Raji (cell line): ENCODE results near the gene ARFIP1.

Source experiments
- POLR2A ChIP-seq: IDR thresholded peaks from 2 replicates; pipeline ENCODE4 v1.6.1; 2011; ENCODE audit warnings: low read depth, low read length, control low read depth; ENCODE audit not compliant: insufficient read depth

The ARFIP1 gene

DNA sequence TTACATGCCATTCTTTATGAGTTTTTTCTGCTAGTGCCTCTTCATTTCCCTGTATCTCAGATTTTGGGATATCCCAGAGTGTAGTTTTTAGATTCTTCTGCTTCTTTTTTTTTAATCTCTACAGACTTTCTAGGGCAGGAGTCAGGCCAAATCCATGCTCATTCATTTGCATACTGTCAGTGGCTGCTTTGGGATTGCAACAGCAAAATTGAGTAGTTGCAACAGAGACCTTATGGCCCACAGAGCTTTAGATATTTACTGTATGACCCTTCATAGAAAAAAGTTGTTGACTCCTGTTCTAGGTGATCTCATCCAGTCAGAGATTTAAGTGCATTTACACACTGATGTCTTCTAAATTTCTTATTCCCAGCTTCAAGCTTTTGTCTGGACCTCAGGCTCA is 35.3 kb downstream of the ARFIP1 start:
- TF ChIP-seq POLR2A: no peak

DNA sequence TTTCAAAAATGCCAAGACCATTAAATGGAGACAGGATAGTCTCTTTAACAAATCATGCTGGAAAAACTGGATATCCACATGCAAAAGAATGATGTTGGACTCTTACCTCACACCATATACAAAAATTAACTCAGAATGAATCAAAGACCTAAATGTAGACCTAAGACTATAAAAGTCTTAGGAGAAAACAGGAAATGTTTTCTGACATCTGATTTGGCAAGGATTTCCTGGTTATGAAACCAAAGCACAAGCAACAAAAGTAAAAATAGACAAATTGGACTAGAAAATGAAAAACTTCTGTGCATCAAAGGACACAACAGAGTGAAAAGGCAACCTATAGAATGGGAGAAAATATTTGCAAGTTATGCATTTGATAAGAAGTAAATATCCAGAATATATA is 37.6 kb downstream of the ARFIP1 start:
- no peak for TF ChIP-seq POLR2A

GRCh38 chr4:152819026-152819645 is 39.4 kb downstream of the ARFIP1 start:
- no peak for TF ChIP-seq POLR2A

- no peak for TF ChIP-seq POLR2A
These were observed 40.3 kb downstream of the ARFIP1 start for GRCh38 chr4:152820073-152820472.

DNA sequence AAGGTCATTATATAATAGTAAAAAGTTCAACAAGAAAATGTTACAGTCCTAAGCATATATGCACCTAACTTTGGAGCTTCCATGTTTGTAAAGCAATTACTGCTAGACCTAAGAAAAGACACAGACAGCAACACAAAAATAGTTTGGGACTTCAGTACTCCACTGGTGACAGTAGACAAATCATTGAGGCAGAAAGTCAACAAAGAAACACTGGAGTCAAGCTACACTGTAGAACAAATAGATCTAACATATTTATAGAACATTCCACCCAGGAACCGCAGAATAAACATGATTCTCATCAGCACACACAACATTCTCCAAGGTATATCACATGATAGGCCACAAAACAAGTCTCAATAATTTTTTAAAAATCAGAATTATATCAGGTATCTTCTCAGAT is 42.6 kb downstream of the ARFIP1 start:
- no peak for TF ChIP-seq POLR2A

DNA sequence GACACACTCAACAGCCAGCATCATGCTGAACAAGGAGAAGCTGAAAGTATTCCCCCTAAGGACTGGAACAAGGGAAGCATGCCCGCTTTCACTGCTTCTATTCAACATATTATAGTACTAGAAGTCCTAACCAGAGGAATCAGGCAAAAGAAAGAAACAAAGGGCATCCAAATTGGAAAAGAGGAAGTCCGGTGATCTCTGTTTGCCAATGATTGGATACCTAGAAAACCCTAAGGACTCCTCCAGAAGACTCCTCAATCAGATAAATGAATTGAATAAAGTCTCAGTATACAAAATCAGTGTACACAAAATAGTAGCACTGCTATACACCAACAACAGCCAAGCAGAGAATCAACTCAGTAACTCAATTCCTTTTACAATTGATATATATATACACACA is 44.8 kb downstream of the ARFIP1 start:
- TF ChIP-seq POLR2A: no peak

DNA sequence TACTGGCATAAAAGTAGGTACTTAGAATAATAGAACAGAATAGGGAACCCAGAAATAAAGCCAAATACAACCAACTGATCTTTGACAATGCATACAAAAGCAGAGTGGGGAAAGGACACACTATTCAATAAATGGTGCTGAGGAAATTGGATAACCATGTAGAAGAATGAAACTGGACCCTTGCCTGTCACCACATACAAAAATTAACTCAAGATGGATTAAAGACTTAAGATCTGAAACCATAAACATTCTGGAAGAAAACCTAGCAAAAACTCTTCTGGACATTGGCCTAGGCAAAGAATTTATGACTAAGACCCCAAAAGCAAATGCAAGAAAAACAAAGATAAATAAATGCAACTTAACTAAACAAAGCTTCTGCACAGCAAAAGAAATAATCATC is 45.6 kb downstream of the ARFIP1 start:
- TF ChIP-seq POLR2A: no peak

GRCh38 chr4:152828122-152828521 is 48.4 kb downstream of the ARFIP1 start:
- TF ChIP-seq POLR2A: no peak

DNA sequence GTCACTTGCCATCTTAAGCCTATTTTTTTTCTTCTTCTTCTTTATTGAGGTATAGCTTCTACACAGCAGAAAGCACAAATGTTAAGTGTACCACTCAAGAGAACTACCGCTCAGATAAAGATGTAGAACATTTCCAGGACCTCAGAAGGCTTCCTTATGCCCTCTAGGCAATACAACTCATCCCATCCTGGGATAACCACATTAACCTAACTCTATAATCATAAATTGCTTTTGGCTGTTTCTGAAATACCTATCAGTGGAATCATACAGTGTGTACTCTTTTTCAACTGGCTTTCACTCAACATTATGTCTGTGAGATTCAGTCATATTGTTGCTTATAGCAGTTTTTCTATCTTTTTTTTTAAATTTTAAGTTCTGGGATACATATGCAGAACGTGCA is 51.7 kb downstream of the ARFIP1 start:
- TF ChIP-seq POLR2A: no peak

- TF ChIP-seq POLR2A: no peak
These were observed 57.2 kb downstream of the ARFIP1 start for GRCh38 chr4:152836936-152837335.

- no peak for TF ChIP-seq POLR2A
These were observed 63.8 kb downstream of the ARFIP1 start for GRCh38 chr4:152843481-152844090.

DNA sequence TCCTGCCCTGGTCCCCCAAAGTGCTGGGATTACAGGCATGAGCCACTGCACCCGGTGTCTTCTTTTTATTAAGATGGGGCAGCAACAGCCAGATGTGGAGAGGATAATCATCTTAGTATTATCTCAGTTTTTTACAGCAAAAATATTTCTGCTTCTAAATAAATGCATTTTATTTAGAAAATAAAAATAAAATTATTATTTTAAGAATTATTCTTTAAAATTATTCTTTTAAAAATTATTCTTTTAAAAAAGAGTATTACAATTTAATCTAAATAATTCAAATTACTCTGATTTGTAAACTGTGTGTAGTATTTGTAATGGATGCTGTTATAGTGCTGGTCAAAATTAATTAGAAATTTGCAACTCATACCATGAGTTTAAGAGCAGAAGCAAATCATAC is 67.6 kb downstream of the ARFIP1 start:
- no peak for TF ChIP-seq POLR2A

DNA sequence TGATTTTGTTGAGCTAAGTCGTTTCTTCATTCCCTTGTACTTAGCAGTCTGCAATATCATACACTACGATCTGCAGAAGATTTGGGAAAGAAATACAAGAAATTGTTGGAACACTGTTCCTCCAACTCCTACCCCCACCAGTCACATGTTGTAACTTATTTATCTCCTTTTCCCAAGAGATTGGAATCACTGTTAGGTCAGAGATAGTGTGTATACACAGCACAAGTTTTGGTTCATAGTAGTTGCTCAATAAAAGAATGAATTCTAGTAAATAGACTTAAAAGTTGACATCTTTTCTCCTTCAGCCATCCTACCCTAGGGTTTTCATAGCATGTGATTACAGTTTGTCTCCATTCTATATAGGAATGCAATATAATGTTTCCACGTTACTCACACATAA is 68.8 kb downstream of the ARFIP1 start:
- no peak for TF ChIP-seq POLR2A

DNA sequence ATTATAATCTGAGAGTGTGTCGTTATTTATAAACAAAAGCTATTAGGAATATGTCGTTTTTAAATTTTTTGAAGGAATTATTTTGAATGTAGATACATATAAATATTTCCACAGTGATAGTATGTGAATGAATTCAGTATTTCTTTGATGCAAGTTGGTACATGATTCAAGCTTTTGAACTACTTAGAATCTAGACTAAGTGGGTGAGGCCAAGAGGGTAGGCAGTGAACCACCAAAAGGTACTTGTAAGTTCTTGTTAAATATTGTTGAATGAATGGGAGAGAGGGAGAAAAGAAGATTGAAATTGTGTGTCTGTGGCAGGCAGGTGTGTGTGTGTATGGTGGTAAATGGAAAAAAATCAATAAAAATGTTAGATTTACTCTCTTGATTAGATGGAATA is 69.6 kb downstream of the ARFIP1 start:
- TF ChIP-seq POLR2A: no peak

- no peak for TF ChIP-seq POLR2A
These were observed 70.6 kb downstream of the ARFIP1 start for GRCh38 chr4:152850377-152850776.

GRCh38 chr4:152851226-152851625 is 71.5 kb downstream of the ARFIP1 start:
- TF ChIP-seq POLR2A: no peak

DNA sequence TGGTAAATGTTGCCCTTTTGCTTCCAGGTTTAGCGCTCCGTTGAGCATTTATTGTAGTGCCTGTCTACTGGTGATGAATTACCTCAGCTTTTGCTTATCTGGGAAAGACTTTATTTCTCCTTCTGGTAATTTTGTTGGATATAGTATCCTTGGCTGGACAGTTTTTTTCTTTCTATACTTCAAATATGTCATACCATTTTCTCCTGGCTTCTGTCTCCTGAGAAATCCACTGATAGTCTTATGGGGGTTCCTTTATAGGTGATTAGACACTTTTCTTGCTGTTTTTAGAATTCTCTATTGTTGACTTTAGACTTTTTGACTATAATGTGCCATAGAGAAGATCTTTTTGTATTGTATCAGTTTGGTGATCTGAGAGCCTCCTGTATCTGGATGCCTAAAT is 73.5 kb downstream of the ARFIP1 start:
- TF ChIP-seq POLR2A: no peak
